MCF 10A (cell line): ENCODE data around the gene NPL. TPM values are rescaled to one million over a fixed set of nuclear protein-coding genes. Genes with fewer than 3 reads are reported as not detected.

Source experiments
- BruUV-seq: library from RNA; stranded (reverse); fragments of 400-500 nt; replicated peaks from 2 replicates; lab custom pipeline; 2021; lab: Mats Ljungman, UMichigan
- CTCF ChIA-PET: fragments of 300-600 bp; sonication (Branson Sonifier 250); formaldehyde crosslinking; extraction: SDS; loops from one replicate; lab custom pipeline; 2021; ENCODE audit warnings: antibody characterized with exemption, inconsistent platforms; lab: Yijun Ruan, JAX
- POLR2A ChIA-PET: fragments of 300-600, 350-650 bp; sonication (Branson Sonifier 250); formaldehyde crosslinking; extraction: SDS; loops from one replicate; lab custom pipeline; 2020; ENCODE audit warnings: antibody characterized with exemption, inconsistent platforms; lab: Yijun Ruan, JAX
- DNase-seq: peaks from one replicate; pipeline ENCODE4 v3.0.0-alpha.2; 2018; ENCODE audit not compliant: unreplicated experiment
- H3K27ac Mint-ChIP-seq: one replicate; pipeline ENCODE4 v1.8.0; 2022; ENCODE audit warnings: mild to moderate bottlenecking, low read depth, mixed read lengths; ENCODE audit not compliant: unreplicated experiment
- H3K27me3 Mint-ChIP-seq: one replicate; pipeline ENCODE4 v1.8.0; 2022; ENCODE audit warnings: mixed read lengths; ENCODE audit not compliant: insufficient read depth, unreplicated experiment
- H3K36me3 Mint-ChIP-seq: one replicate; pipeline ENCODE4 v1.8.0; 2022; ENCODE audit warnings: mild to moderate bottlenecking, moderate library complexity, mixed read lengths; ENCODE audit not compliant: insufficient read depth, unreplicated experiment
- H3K4me1 Mint-ChIP-seq: one replicate; pipeline ENCODE4 v1.8.0; 2022; ENCODE audit warnings: mixed read lengths; ENCODE audit not compliant: insufficient read depth, unreplicated experiment
- H3K4me3 Mint-ChIP-seq: one replicate; pipeline ENCODE4 v1.8.0; 2022; ENCODE audit warnings: mild to moderate bottlenecking, moderate library complexity, mixed read lengths; ENCODE audit not compliant: unreplicated experiment
- H3K9me3 Mint-ChIP-seq: one replicate; pipeline ENCODE4 v1.8.0; 2022; ENCODE audit warnings: mixed read lengths; ENCODE audit not compliant: unreplicated experiment
- intact Hi-C: fragments of 100-400 bp; cut with micrococcal nuclease; formaldehyde crosslinking; loops from 2 replicates; pipeline ENCODE4 v1.14.1; 2022
- total RNA-seq: library from RNA; stranded (reverse); gene quantifications from 2 replicates; pipeline ENCODE4 v1.2.3, GENCODE V29; 2022
- TF ChIP-seq, protein P1 (sequence below): fragments of 200-600 bp; IDR thresholded peaks from one replicate; pipeline ENCODE4 v1.8.0; 2022; ENCODE audit warnings: antibody characterized with exemption, mild to moderate bottlenecking; ENCODE audit not compliant: unreplicated experiment

The NPL gene
- total RNA-seq, 1 experiment from 2014 or later: 6.2 TPM

GRCh38 chr1:182768963-182769362 lies 20.6 kb upstream of the NPL start:
- Mint-ChIP-seq H3K27ac (no peak overlapping the region), H3K36me3 (no peaks in the 10 kb centered on the region), H3K27me3 (no peaks in the 10 kb centered on the region), H3K4me3 (no peak overlapping the region), H3K4me1 (peaks cover 10% of the 10 kb centered on the region), H3K9me3 (no peaks in the 10 kb centered on the region)
- TF ChIP-seq, protein P1, sequence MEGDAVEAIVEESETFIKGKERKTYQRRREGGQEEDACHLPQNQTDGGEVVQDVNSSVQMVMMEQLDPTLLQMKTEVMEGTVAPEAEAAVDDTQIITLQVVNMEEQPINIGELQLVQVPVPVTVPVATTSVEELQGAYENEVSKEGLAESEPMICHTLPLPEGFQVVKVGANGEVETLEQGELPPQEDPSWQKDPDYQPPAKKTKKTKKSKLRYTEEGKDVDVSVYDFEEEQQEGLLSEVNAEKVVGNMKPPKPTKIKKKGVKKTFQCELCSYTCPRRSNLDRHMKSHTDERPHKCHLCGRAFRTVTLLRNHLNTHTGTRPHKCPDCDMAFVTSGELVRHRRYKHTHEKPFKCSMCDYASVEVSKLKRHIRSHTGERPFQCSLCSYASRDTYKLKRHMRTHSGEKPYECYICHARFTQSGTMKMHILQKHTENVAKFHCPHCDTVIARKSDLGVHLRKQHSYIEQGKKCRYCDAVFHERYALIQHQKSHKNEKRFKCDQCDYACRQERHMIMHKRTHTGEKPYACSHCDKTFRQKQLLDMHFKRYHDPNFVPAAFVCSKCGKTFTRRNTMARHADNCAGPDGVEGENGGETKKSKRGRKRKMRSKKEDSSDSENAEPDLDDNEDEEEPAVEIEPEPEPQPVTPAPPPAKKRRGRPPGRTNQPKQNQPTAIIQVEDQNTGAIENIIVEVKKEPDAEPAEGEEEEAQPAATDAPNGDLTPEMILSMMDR: no peak
- intact Hi-C loops: no loop called here
- BruUV-seq: no TSS peak
- peak; percentile 63 for DNase-seq
- POLR2A ChIA-PET: interaction anchor here (0.6 to 1.3 kb wide), 3 partner anchors 14 to 167 kb away, joined by 3 to 4 read pairs (median 3); no protein-coding TSS in a partner anchor
- CTCF ChIA-PET: interaction anchor here (0.9 to 2.4 kb wide), 5 partner anchors 13 to 173 kb away, joined by 3 to 14 read pairs (median 7); no protein-coding TSS in a partner anchor

- H3K27me3 Mint-ChIP-seq: no peaks in the 10 kb centered on the region
- ChIA-PET CTCF (interaction anchor here (0.6 to 2.4 kb wide), 6 partner anchors 12 to 169 kb away, joined by 3 to 14 read pairs (median 7); no protein-coding TSS in a partner anchor), POLR2A (interaction anchor here (1.1 kb wide), 1 partner anchor 156 kb away, joined by 3 read pairs; no protein-coding TSS in a partner anchor)
- no peak for DNase-seq
- H3K4me1 Mint-ChIP-seq: peaks cover 10% of the 10 kb centered on the region
- H3K4me3 Mint-ChIP-seq: no peak overlapping the region
- no peaks in the 10 kb centered on the region for H3K9me3 Mint-ChIP-seq
- no TSS peak for BruUV-seq
- no peak overlapping the region for H3K27ac Mint-ChIP-seq
- intact Hi-C loops: no loop called here
- TF ChIP-seq, protein P1: no peak
- no peaks in the 10 kb centered on the region for H3K36me3 Mint-ChIP-seq
Observed at GRCh38 chr1:182770232-182770631, 19.3 kb upstream of the NPL start.

DNA sequence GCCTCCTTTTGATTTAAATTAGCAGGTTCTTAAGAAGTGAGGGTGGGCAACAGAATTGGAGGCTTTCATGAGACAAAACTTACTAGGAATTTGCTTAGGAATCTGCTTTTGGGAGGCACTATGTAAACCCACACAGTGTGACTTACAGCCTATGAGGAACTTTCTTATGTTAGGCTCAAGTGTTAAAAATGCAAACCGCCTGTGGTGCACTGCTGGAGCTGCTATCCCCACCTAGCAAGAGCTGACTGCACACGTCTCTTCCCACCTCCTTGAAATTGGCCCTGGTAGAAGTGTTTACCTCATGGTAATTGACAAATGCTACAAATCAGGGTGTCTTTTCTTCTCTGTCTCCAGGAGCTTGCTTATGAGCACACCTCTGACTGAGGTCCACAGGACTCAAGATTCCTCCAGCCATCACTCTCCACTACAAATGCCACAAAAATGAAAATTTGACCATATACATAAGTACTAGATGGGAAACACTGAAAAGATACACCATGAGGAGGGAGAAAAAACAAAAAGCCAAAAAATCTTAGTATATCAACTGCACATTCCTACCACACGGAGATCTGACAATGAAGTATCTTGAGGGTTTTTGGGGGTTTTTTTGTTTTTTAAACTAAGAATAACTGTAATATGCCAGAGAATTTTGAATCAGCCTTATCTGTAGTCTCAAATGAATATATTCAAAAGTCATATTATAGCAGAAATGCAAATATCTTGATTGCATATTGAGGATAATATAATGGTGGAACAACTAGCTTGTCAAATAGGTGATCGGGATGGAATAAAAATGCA lies 18.2 kb upstream of the NPL start:
- Mint-ChIP-seq H3K9me3 (no peaks in the 10 kb centered on the region), H3K27ac (no peak overlapping the region), H3K4me3 (no peak overlapping the region), H3K36me3 (no peaks in the 10 kb centered on the region), H3K27me3 (no peaks in the 10 kb centered on the region), H3K4me1 (peaks cover 10% of the 10 kb centered on the region)
- no peak for DNase-seq
- BruUV-seq: no TSS peak
- TF ChIP-seq, protein P1: peak; percentile 6
- intact Hi-C loops: no loop called here
- ChIA-PET CTCF (interaction anchor here (0.6 to 3.2 kb wide), 8 partner anchors 11 to 370 kb away, joined by 3 to 19 read pairs (median 4); no protein-coding TSS in a partner anchor), POLR2A (interaction anchor here (0.9 kb wide), 1 partner anchor 7 kb away, joined by 3 read pairs; no protein-coding TSS in a partner anchor)

GRCh38 chr1:182777386-182777785 lies 12.2 kb upstream of the NPL start:
- no TSS peak for BruUV-seq
- intact Hi-C loops: no loop called here
- Mint-ChIP-seq H3K27ac (no peak overlapping the region), H3K27me3 (no peaks in the 10 kb centered on the region), H3K9me3 (no peaks in the 10 kb centered on the region), H3K36me3 (no peaks in the 10 kb centered on the region), H3K4me1 (peaks cover 5% of the 10 kb centered on the region), H3K4me3 (no peak overlapping the region)
- DNase-seq: no peak
- CTCF ChIA-PET: interaction anchor here (0.7 to 1.2 kb wide), 7 partner anchors 9 to 706 kb away, joined by 3 to 6 read pairs (median 4); no protein-coding TSS in a partner anchor
- TF ChIP-seq, protein P1: no peak
- POLR2A ChIA-PET: no interaction called here
